Measurements from ENCODE around the gene IRS1.

- TF ChIP-seq, protein P1, sequence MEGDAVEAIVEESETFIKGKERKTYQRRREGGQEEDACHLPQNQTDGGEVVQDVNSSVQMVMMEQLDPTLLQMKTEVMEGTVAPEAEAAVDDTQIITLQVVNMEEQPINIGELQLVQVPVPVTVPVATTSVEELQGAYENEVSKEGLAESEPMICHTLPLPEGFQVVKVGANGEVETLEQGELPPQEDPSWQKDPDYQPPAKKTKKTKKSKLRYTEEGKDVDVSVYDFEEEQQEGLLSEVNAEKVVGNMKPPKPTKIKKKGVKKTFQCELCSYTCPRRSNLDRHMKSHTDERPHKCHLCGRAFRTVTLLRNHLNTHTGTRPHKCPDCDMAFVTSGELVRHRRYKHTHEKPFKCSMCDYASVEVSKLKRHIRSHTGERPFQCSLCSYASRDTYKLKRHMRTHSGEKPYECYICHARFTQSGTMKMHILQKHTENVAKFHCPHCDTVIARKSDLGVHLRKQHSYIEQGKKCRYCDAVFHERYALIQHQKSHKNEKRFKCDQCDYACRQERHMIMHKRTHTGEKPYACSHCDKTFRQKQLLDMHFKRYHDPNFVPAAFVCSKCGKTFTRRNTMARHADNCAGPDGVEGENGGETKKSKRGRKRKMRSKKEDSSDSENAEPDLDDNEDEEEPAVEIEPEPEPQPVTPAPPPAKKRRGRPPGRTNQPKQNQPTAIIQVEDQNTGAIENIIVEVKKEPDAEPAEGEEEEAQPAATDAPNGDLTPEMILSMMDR (IDR thresholded peaks at IDR 0.05), result no peak
- TF ChIP-seq EZH2phosphoT487 (IDR thresholded peaks at IDR 0.05; ENCODE audit: borderline replicate concordance, low read depth), result no peak
Observed at GRCh38 chr2:226746196-226746800, 53.3 kb downstream of the IRS1 start.
